GM23338 (cell line): ENCODE measurements around the gene WDR26. TPM values are rescaled to one million over a fixed set of nuclear protein-coding genes. Genes with fewer than 3 reads are reported as not detected.

Experiments used
- CREB1 ChIP-seq: fragments of 250-450 bp; sonication (Bioruptor Pico); IDR thresholded peaks from 2 replicates; pipeline ENCODE4 v1.5.0; 2020; ENCODE audit warnings: low read depth, mild to moderate bottlenecking, moderate library complexity
- EZH2 ChIP-seq: fragments of 200-600 bp; sonication (generic); IDR thresholded peaks from one replicate; pipeline ENCODE4 v1.8.0; 2017; ENCODE audit warnings: antibody characterized with exemption, mild to moderate bottlenecking, low read depth; ENCODE audit not compliant: unreplicated experiment
- JUNB ChIP-seq: IDR thresholded peaks from one replicate; pipeline ENCODE4 v1.6.1; 2016; ENCODE audit warnings: antibody characterized with exemption; ENCODE audit not compliant: unreplicated experiment
- NANOG ChIP-seq: IDR thresholded peaks from 2 replicates; pipeline ENCODE4 v1.6.1; 2016; ENCODE audit warnings: antibody characterized with exemption, borderline replicate concordance
- POLR2AphosphoS5 ChIP-seq: IDR thresholded peaks from 2 replicates; pipeline ENCODE4 v1.6.1; 2016; ENCODE audit warnings: antibody characterized with exemption, low read depth
- REST ChIP-seq: IDR thresholded peaks from one replicate; pipeline ENCODE4 v1.6.1; 2018; ENCODE audit warnings: antibody characterized with exemption; ENCODE audit not compliant: unreplicated experiment
- STAT1 ChIP-seq: IDR thresholded peaks from one replicate; pipeline ENCODE4 v1.6.1; 2016; ENCODE audit warnings: antibody characterized with exemption; ENCODE audit not compliant: unreplicated experiment
- ZNF114 ChIP-seq: fragments of 250-450 bp; sonication (Bioruptor Pico); IDR thresholded peaks from 2 replicates; pipeline ENCODE4 v1.5.0; 2020; ENCODE audit warnings: mild to moderate bottlenecking, moderate library complexity
- ZNF331 ChIP-seq: fragments of 250-450 bp; sonication (Bioruptor Pico); IDR thresholded peaks from 2 replicates; pipeline ENCODE4 v1.5.0; 2020; ENCODE audit warnings: low read depth, mild to moderate bottlenecking, moderate library complexity
- ZNF462 ChIP-seq: fragments of 250-450 bp; sonication (Bioruptor Pico); IDR thresholded peaks from 2 replicates; pipeline ENCODE4 v1.5.0; 2020; ENCODE audit warnings: mild to moderate bottlenecking, moderate library complexity
- polyA plus RNA-seq: library from polyadenylated mRNA; unstranded; fragments of >200 nt; fragmentation: Nextera tagmentation; extraction: Ambion mirVana; gene quantifications from 2 replicates; pipeline ENCODE4 v1.2.1, GENCODE V29; 2016
- total RNA-seq: library from RNA; depleted of rRNA; stranded (reverse); fragments of >200 nt; shearing (Covaris generic); gene quantifications from 2 replicates; pipeline ENCODE4 v1.2.3, GENCODE V29; 2014

Gene WDR26
- total and polyA plus RNA-seq, 2 experiments from 2014 or later, result 16.9 to 74.6 TPM

- TF ChIP-seq ZNF462 (CRISPR knock-in tag) (no peak), REST (no peak), ZNF114 (no peak), NANOG (no peak), ZNF331 (CRISPR knock-in tag) (no peak), POLR2AphosphoS5 (no peak), CREB1 (no peak), EZH2 (no peak), JUNB (no peak), STAT1 (no peak)
These were observed 19.9 kb upstream of the WDR26 start (continued) for GRCh38 chr1:224454402-224455055.
